Measurements from ENCODE around the gene GALNTL6. TPM values are rescaled to one million over a fixed set of nuclear protein-coding genes. Genes with fewer than 3 reads are reported as not detected.

Gene GALNTL6
- total RNA-seq, 4 donors from 2014 or later, result 0.82 to 0.95 TPM; not detected in 2

- intact Hi-C loops (cut with DNase I; ENCODE audit: low total_unique reads) (no loop called here), in situ Hi-C loops (cut with MboI; ENCODE audit: low pct_ligation_motif_present in 1 of 4, low pct_unique_long_range_greater_than_20kb in 1 of 4, low sequenced_read_pairs in 3 of 4) (no loop called here)
- TF ChIP-seq EP300 (IDR thresholded peaks at IDR 0.05; ENCODE audit: low read depth), result no peak
- no peak overlapping the region for H3K4me3 ChIP-seq
- H3K9me3 ChIP-seq, result no peaks in the 10 kb centered on the region
- peak overlapping the region in 1 of 4 donors; percentile 34 for H3K27ac ChIP-seq
- no peaks in the 10 kb centered on the region for H3K27me3 ChIP-seq
- WGBS, 2 donors (ENCODE audit: low coverage in 1 of 2), result 52 to 59% methylated on average over 7 to 8 of the region's 8 CpGs
- no peaks in the 10 kb centered on the region for H3K36me3 ChIP-seq
- peak; percentile 16 for DNase-seq
- H3K4me1 ChIP-seq, result peaks cover 0 to 15% (median 0%) of the 10 kb centered on the region in 4 donors
These were observed 1002.4 kb downstream of the GALNTL6 start for GRCh38 chr4:172815499-172816164.

DNA sequence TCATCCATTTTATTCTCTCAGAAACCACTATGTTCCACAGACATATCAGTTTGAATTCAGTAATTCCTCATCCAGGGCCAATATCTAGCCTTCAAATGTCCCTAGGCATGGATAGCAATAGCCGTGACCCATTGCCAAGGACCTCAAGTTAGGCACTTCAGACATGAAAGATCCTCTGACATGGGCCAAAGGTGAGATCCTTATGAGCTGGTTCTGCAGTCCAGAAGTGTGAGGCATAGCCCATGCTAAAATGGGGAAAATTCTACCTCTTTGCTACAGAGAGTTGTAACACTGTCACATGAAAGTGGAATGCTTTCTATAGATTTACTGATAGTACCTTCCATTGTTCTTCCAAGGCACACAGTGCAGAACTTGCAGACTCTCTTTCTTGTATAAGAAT lies 1005.7 kb downstream of the GALNTL6 start:
- 75% methylated on average over 1 of the region's 1 CpG; no CpG with 5 or more reads in 1 of the 2 donors for WGBS, 2 donors (ENCODE audit: low coverage in 1 of 2)
- DNase-seq, result no peak
- in situ Hi-C loops (cut with MboI; ENCODE audit: low pct_ligation_motif_present in 1 of 4, low pct_unique_long_range_greater_than_20kb in 1 of 4, low sequenced_read_pairs in 3 of 4), result no loop called here
- H3K4me3 ChIP-seq, result no peak overlapping the region
- H3K4me1 ChIP-seq, result peaks cover 0 to 15% (median 0%) of the 10 kb centered on the region in 4 donors
- no peaks in the 10 kb centered on the region for H3K9me3 ChIP-seq
- no peak overlapping the region for H3K27ac ChIP-seq
- intact Hi-C loops (cut with DNase I; ENCODE audit: low total_unique reads), result no loop called here
- TF ChIP-seq POLR2A (IDR thresholded peaks at IDR 0.05), result no peak
- TF ChIP-seq EP300 (IDR thresholded peaks at IDR 0.05; ENCODE audit: low read depth), result no peak
- TF ChIP-seq CTCF (IDR thresholded peaks at IDR 0.05), result no peak
- no peak for TF ChIP-seq POLR2AphosphoS5 (IDR thresholded peaks at IDR 0.05)
- no peaks in the 10 kb centered on the region for H3K27me3 ChIP-seq
- H3K36me3 ChIP-seq, result no peaks in the 10 kb centered on the region

DNA sequence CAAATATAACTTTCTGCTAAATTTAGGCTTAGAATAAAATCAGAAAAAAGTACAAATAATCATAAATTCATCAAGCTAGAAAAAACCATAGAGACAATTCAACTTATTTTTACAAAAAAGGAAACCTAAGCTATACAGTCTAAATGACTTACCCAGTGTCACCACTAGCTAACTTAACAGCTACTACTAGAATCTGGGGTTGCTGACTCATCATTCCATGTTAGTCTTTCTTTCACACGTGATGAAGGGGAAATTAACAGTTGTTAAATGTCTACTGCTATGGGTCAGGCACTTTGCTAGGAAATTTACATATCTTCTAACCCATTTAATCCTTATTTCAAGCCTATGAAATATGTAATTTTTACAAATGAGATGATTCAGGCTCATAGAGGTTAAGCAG lies 1006.1 kb downstream of the GALNTL6 start:
- in situ Hi-C loops (cut with MboI; ENCODE audit: low pct_ligation_motif_present in 1 of 4, low pct_unique_long_range_greater_than_20kb in 1 of 4, low sequenced_read_pairs in 3 of 4) (no loop called here), intact Hi-C loops (cut with DNase I; ENCODE audit: low total_unique reads) (no loop called here)
- TF ChIP-seq POLR2AphosphoS5 (IDR thresholded peaks at IDR 0.05) (no peak), POLR2A (IDR thresholded peaks at IDR 0.05) (no peak), CTCF (IDR thresholded peaks at IDR 0.05) (no peak), EP300 (IDR thresholded peaks at IDR 0.05; ENCODE audit: low read depth) (no peak)
- Histone ChIP-seq H3K4me1 (peaks cover 0 to 12% (median 0%) of the 10 kb centered on the region in 4 donors), H3K27ac (no peak overlapping the region), H3K27me3 (no peaks in the 10 kb centered on the region), H3K36me3 (no peaks in the 10 kb centered on the region), H3K4me3 (no peak overlapping the region), H3K9me3 (no peaks in the 10 kb centered on the region)
- no peak for DNase-seq
- WGBS, 2 donors (ENCODE audit: low coverage in 1 of 2), result 18 to 28% methylated on average over 1 of the region's 1 CpG

DNA sequence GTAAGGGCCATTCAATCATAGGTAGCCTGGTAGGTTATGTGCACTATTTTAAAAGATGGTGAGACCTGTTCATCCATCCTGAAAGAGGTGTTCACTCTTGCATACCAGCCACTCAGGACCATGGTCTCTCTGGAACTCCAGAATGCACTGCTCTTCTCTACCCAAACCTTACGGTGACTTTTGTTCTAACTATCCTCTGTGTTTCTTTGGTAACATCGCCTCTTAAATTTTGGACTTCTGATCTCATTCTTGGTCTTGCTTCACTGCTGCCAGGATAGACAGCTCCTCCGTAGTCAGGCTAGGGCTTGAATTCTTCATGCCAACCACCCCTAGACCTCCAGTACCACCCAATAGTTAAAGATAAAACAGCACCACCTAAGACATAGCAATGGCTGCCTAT lies 1009.1 kb downstream of the GALNTL6 start:
- Histone ChIP-seq H3K4me1 (peaks cover 0 to 3% (median 0%) of the 10 kb centered on the region in 4 donors), H3K27me3 (no peaks in the 10 kb centered on the region), H3K36me3 (no peaks in the 10 kb centered on the region), H3K27ac (no peak overlapping the region), H3K4me3 (no peak overlapping the region), H3K9me3 (no peaks in the 10 kb centered on the region)
- 59 to 94% methylated on average over 3 of the region's 3 CpGs for WGBS, 2 donors (ENCODE audit: low coverage in 1 of 2)
- TF ChIP-seq CTCF (IDR thresholded peaks at IDR 0.05) (no peak), POLR2AphosphoS5 (IDR thresholded peaks at IDR 0.05) (no peak), POLR2A (IDR thresholded peaks at IDR 0.05) (no peak), EP300 (IDR thresholded peaks at IDR 0.05; ENCODE audit: low read depth) (no peak)
- DNase-seq, result no peak
- in situ Hi-C loops (cut with MboI; ENCODE audit: low pct_ligation_motif_present in 1 of 4, low pct_unique_long_range_greater_than_20kb in 1 of 4, low sequenced_read_pairs in 3 of 4), result no loop called here
- intact Hi-C loops (cut with DNase I; ENCODE audit: low total_unique reads), result no loop called here

GRCh38 chr4:172826346-172826745 lies 1013.1 kb downstream of the GALNTL6 start:
- Histone ChIP-seq H3K36me3 (no peaks in the 10 kb centered on the region), H3K9me3 (no peaks in the 10 kb centered on the region), H3K4me3 (no peak overlapping the region), H3K4me1 (peaks cover 0 to 3% (median 0%) of the 10 kb centered on the region in 4 donors), H3K27ac (no peak overlapping the region), H3K27me3 (no peaks in the 10 kb centered on the region)
- intact Hi-C loops (cut with DNase I; ENCODE audit: low total_unique reads) (no loop called here), in situ Hi-C loops (cut with MboI; ENCODE audit: low pct_ligation_motif_present in 1 of 4, low pct_unique_long_range_greater_than_20kb in 1 of 4, low sequenced_read_pairs in 3 of 4) (no loop called here)
- TF ChIP-seq CTCF (IDR thresholded peaks at IDR 0.05) (no peak), EP300 (IDR thresholded peaks at IDR 0.05; ENCODE audit: low read depth) (no peak), POLR2A (IDR thresholded peaks at IDR 0.05) (no peak)
- 71 to 75% methylated on average over 1 to 5 of the region's 5 CpGs for WGBS, 2 donors (ENCODE audit: low coverage in 1 of 2)
- DNase-seq, result no peak
